Activated CD8-positive, alpha-beta memory T cell treated with anti-CD3 and anti-CD28 coated beads for 4 hours (primary cell): ENCODE measurements around the gene HEPN1.
"Not testable (repeated sequence)": the region's sequence is repeated elsewhere in the genome, so short reads cannot be mapped to it uniquely, and the experiment has no call there.

Experiments
- DNase-seq, 2 donors: peaks; one replicate each; pipeline ENCODE4 v3.0.0-alpha.2; 2020; ENCODE audit warnings: low read depth in 2 of 2

Gene HEPN1

GRCh38 chr11:124942466-124943253, 23.6 kb downstream of the HEPN1 start:
- no peak for DNase-seq

- no peak for DNase-seq
These were observed 24.2 kb downstream of the HEPN1 start for GRCh38 chr11:124943254-124943616.

GRCh38 chr11:124943741-124944140, 24.7 kb downstream of the HEPN1 start:
- DNase-seq = no peak

GRCh38 chr11:124944565-124944964, 25.5 kb downstream of the HEPN1 start:
- DNase-seq = no peak

GRCh38 chr11:124945826-124946225, 26.8 kb downstream of the HEPN1 start:
- DNase-seq = no peak

- no peak for DNase-seq
These were observed 27.7 kb downstream of the HEPN1 start for GRCh38 chr11:124946735-124947141.

GRCh38 chr11:124950601-124951330, 31.7 kb downstream of the HEPN1 start:
- DNase-seq = no peak

- DNase-seq = no peak
These were observed 32.3 kb downstream of the HEPN1 start for GRCh38 chr11:124951341-124951740.

- peak; percentile 92 to 95 for DNase-seq
These were observed 34.9 kb downstream of the HEPN1 start, which contains the start of gene CCDC15 for GRCh38 chr11:124953753-124954589. Gene CCDC15, plus strand, starts transcription at chr11:124954202. Its CDS starts 531 bp downstream, at chr11:124954733.

- DNase-seq = no peak
These were observed 35.5 kb downstream of the HEPN1 start for GRCh38 chr11:124954590-124954955.

GRCh38 chr11:124955035-124955434, 36.0 kb downstream of the HEPN1 start:
- DNase-seq = no peak

- no peak for DNase-seq
These were observed 43.0 kb downstream of the HEPN1 start for GRCh38 chr11:124961972-124962609.

GRCh38 chr11:124968197-124968596, 49.1 kb downstream of the HEPN1 start:
- not testable (repeated sequence) for DNase-seq
